CD4-positive, alpha-beta T cell treated with Interleukin-17A for 1 hour (primary cell): Measurements from ENCODE around the gene SNX10.
A peak's percentile ranks its signal among the peaks of the same experiment; 100 is the strongest.
"Not testable (repeated sequence)": the region's sequence is repeated elsewhere in the genome, so short reads cannot be mapped to it uniquely, and the experiment has no call there.

Experiments
- DNase-seq: peaks from one replicate; pipeline ENCODE4 v3.0.0-alpha.2; 2020

Gene SNX10, protein sequence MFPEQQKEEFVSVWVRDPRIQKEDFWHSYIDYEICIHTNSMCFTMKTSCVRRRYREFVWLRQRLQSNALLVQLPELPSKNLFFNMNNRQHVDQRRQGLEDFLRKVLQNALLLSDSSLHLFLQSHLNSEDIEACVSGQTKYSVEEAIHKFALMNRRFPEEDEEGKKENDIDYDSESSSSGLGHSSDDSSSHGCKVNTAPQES

DNA sequence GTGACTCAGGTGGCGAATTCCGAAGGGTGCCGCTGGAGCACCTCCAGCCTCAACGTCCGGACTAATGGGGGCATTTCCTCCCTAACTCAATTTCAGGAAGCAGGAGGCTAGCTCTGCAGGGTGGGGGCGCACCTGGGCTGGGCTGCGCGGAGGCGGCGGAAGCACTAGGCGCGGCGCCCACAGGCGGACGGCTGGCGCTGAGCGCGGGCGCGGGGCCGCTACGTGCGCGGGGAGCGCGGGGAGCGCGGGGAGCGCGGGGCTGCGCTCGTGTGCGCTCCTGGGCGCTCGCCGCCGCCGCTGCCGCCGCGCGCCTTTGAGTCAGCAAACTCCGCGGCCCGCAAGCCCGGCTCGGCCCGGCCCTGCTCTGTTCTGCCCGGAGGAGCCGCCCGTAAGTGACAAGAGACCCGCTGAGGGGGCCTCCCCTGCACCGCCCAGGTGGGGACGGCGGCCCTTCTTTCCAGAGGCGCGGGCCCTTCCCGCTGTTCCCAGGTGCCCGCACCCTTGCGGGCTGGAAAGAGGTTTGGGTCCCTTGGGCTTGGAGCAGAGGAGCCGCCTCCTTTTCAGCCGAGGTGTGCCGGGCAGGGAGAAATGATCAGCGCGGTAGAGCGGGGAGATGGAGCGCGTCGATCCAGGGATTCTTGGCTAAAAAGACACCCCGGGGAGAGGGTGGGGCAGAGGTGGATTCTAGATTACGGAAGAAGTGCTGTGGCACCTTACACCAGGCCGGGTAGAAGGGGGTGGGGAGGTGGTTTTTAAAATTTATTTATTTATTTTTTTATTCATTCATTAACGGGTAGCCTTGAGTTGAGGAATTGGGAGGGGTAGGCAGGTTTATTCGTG lies at the start of gene SNX10:
SNX10 (plus strand) TSS at position 164 of the 840 bp plus-strand sequence. CDS start 54,581 bp downstream, outside the sequence.
- DNase-seq, result peak; percentile 74

DNA sequence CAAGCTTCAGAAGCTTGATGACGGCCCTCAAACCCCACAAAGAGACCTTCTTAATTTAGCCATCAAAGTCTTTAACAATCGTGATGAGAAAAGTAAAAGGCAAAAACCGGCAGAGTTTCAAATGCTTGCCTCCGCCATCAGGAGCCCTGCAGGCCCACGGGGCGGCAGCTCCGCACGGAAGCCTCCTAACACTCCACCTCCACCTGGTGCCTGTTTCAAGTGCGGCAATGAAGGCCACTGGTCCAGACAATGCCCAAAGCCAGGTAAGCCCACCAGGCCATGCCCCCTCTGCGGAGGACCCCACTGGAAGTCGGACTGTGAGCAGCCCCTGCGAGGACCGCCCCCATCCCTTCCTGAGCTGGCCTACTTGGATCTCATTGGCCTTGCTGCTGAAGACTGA lies 46.5 kb upstream of the SNX10 start:
- DNase-seq, result no peak

GRCh38 chr7:26250239-26250638 lies 41.4 kb upstream of the SNX10 start:
- DNase-seq, result no peak

- not testable (repeated sequence) for DNase-seq
These were observed 29.8 kb upstream of the SNX10 start for GRCh38 chr7:26261866-26262265.

DNA sequence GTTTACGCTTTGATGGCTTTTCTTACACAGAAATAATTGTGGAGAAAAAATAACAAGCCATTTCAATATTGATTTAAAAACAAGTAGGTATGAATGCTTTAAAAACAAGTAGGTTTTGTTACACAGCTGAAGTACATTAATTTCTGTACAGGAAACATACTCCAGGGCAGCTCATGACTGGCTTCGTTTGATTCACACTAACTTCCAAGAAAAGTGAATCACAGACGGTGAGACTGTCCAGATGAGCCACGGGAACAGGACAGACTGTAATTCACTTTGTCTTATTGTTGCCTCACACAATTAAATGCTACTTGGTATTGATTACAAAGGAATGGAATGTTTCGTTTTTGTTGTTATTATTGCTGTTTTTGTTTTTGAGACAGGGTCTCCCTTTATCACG lies 26.6 kb upstream of the SNX10 start:
- DNase-seq, result no peak

GRCh38 chr7:26265499-26266075 lies 26.1 kb upstream of the SNX10 start:
- no peak for DNase-seq

GRCh38 chr7:26267601-26268166 lies 24.0 kb upstream of the SNX10 start:
- DNase-seq, result no peak

DNA sequence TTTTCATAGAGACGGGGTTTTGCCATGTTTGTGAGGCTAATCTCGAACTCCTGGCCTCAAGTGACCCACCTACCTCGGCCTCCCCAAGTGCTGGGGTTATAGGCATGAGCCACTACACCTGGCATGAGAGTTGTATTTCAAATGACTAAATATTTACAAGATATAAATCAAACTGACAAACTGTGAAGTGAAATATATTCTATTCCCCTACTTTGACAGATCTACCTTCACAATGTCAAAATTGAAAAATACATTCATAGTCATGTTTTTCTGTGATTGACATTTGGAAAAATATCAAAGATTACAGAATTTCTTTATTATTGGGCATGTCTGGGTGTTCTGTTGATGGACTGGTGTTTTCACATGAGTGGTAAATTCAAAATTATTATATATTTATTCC lies 16.4 kb upstream of the SNX10 start:
- no peak for DNase-seq

DNA sequence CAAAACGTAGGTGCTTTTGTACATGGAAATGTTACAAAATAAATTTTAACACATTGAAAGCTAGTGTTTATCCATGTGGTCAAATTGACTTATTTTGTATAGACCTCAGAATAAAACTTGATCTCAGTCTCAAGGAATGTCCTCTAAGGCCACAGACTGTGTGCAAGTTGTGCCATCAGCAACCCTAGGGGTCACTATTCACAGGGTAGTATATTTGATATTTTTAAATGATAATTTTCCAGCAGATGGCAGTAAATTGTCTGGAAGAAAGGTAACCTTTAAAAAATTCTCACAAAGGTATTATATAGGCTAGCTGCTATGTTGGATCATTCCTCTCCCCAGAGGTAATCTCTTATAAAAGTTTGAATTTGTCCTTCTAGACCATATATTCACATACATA lies 12.9 kb upstream of the SNX10 start:
- peak; percentile 50 for DNase-seq

DNA sequence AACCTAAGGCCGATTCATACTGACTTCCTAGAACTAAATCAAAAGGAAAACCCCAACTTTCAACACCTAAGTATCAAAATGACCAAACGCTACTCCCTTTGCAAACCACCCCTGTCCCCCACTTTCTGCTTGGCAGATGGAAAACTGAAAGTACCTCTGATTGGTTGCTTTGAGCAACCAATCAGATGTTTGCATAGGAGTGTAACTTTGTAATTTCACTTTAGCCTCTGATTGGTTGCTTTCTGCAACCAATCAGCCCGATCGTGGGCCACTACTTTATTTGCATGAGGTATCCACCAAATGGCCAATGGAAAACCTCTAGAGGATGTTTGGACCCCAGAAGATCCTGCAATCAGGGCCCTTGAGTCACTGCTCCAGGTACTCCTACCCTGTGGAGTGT lies 12.3 kb upstream of the SNX10 start:
- peak; percentile 71 for DNase-seq

GRCh38 chr7:26280097-26280496 lies 11.6 kb upstream of the SNX10 start:
- DNase-seq, result no peak

DNA sequence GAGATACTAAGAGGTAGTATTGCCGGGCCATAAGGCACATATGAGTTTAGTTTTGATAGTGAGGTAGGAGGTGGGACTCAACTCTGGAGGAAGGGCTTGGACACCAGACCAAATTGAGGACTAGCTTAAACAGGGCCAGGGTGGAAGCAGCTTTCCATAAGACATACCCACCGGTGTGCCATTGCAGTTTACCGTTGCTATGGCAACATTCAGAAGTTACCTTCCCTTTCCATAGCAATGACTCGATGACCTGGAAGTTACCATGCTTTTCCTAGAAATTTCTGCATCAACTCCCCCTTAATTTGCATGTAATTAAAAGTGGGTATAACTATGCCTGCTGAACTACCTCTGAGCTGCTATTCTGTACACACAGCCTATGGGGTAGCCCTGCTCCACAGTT lies 10.9 kb upstream of the SNX10 start:
- DNase-seq, result no peak

GRCh38 chr7:26284477-26284876 lies 7.2 kb upstream of the SNX10 start:
- no peak for DNase-seq

- DNase-seq, result peak; percentile 31
These were observed 6.5 kb upstream of the SNX10 start for GRCh38 chr7:26284995-26285632.

DNA sequence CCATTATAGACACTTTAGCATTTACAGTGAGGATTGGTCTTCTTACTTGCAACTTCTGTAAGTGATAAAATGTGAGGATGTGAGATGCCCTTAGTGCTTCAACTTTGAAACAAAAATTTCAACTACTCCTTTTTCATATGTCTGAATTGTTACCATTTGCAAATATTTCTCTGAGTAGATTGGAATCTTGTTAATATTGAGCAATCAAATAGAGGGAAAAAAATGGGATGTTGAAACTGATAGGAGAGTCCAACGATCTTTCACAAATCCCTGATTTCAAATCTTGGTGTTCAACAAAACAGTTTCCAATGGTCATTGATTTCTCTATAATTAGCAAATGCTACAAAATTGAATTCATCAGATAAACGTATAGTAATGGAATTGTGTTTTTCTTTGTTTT lies 5.5 kb upstream of the SNX10 start:
- DNase-seq, result no peak

DNA sequence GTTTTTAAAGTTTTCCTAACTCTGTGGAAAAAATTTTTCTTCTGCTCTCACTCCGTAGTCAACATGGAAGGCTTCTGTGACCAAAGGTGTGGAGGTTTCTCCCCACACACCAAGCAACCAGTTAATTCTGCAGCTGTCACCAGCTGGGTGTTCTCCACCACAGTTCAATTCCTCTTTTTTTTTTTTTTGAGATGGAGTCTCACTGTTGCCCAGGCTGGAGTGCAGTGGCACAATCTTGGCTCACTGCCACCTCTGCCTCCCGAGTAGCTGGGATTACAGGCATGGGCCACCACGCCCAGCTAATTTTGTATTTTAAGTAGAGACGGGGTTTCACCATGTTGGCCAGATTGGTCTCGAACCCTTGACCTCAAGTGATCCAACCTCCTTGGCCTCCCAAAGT lies 3.5 kb upstream of the SNX10 start:
- DNase-seq, result not testable (repeated sequence)

- no peak for DNase-seq
These were observed 411 bp upstream of the SNX10 start for GRCh38 chr7:26291251-26291650.

GRCh38 chr7:26292768-26293560 lies 1.3 kb downstream of the SNX10 start:
- DNase-seq, result no peak

- DNase-seq, result peak; percentile 85
These were observed 2.1 kb downstream of the SNX10 start for GRCh38 chr7:26293569-26294308.

GRCh38 chr7:26295015-26295414 lies 3.4 kb downstream of the SNX10 start:
- DNase-seq, result no peak

- no peak for DNase-seq
These were observed 3.9 kb downstream of the SNX10 start for GRCh38 chr7:26295586-26295985.
